NAMALWA (cell line): ENCODE data around the gene AGBL4.

Source experiments
- DNase-seq: peaks from one replicate; pipeline ENCODE4 v3.0.0-alpha.2; 2015; ENCODE audit warnings: low spot score

Gene AGBL4

DNA sequence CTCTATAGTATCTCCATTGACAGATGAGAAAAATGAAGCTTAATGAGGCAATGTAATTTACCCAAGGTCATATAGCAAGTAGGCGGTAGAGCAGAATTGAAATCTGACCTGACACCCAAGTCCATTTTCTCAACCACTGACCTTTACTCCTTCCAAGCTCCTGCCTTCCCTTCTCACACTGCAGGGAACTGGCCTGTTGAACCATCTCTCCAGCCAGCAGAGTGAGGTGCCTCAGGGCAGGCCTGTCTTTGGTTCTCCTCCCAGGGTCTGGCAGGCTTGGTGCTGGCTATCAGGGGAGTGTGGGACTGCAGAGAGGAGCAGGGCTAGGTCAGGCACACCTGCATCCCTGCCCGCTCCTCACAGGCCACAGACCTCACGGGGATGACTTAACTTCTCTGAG lies 1373.9 kb downstream of the AGBL4 start:
- DNase-seq, result no peak

DNA sequence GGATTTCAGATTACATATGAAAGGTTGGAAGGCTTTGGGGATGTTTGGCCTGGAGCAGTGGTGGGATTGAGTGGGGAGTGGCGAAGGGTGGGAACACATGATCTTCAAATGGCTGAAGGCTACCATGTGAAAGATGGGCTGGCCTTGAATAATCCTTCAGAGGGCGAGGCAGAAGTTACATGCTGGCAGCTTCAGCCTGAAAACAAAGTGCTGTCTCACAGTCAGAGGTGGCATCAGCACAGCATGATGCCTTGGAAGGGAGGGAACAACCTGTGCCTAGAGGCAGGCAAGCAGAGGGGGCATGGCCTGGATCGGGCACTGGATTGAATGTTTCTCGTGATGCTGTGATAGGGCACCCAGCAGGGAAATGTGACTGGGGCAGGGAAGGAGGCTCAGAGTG lies 1377.9 kb downstream of the AGBL4 start:
- no peak for DNase-seq

DNA sequence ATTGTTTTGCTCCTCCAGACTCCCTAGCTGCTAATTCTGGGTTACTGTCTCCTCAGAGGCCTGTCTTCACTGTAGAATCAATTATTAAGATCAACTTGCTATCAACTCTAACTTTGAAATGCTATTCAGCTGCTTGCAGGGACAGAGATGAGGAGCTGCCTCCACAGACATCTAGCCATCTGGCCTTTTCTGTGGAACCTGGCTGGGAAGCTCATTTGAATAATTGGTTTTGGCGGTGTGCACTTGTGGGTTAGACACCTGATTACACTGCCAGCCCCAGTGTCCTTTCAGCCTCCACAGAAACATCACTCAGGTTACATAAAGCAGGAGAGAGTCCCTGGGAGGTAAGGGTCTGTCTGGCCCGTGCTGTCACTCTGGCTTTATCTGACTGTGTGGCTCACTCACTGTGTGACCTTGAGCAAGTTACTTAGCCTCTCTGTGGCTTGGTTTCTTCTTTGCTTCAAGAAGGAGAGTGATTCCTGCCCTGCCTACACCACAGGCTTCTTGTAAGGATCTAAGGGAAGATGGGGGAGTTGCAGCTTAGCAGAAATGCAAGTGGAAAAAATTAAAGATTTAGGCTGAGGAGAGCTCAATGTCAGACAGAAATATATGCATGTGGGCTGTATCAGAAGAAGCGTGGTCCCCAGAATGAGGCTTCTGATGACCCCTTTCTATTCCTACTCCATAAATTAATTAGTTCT lies 1378.7 kb downstream of the AGBL4 start:
- no peak for DNase-seq

DNA sequence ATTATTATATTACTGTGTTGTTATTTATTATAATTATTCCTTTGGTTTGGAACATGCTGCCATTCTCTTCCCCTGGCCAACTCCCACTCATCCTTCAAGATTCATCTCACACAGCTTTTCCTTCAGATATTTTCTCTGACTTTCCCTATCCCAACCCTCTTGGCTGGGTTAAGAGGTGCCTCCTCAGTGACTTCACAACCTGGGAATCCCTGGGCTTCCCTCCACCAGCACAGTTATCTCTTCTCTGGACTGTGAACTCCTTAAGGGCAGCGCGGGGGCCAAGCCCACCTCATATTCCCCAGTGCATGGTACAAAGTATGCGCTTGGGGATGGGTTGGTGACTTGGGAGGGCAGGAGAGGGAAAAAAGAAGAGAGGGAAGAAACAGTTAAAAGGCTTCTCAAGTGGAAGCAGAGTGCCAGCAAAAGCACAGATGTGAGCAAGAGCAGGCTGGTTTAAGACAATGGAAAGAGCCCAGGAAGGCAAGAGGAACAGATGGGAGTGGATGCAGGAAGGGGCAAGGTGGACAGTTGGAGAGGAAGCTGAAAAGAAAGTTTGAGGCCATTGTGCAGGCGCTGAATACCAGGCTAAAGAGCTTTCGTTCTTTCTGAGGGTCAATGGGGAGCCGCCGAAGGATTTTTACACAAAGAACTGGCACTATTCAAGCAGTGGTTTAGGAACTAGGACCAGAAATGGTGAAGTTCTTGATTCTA lies 1379.4 kb downstream of the AGBL4 start:
- no peak for DNase-seq

DNA sequence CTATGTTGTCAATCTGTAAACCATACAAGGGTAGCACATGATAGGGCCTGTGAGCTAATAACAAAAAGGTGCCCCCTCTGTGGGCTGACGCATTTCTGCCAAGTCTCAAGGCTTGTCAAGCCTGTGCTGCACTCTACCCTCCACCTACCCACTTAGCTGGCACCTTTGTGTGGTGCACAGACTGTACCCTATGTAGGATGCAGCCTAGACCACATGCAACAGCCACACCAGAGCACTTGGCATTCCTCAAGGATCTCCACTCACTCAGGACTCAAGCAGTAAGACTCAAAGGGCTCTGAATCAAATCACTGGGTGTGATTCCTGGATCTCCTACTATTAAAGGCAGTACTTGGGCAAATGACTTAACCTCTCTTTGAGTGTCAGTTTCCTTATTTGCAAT lies 1380.6 kb downstream of the AGBL4 start:
- no peak for DNase-seq

DNA sequence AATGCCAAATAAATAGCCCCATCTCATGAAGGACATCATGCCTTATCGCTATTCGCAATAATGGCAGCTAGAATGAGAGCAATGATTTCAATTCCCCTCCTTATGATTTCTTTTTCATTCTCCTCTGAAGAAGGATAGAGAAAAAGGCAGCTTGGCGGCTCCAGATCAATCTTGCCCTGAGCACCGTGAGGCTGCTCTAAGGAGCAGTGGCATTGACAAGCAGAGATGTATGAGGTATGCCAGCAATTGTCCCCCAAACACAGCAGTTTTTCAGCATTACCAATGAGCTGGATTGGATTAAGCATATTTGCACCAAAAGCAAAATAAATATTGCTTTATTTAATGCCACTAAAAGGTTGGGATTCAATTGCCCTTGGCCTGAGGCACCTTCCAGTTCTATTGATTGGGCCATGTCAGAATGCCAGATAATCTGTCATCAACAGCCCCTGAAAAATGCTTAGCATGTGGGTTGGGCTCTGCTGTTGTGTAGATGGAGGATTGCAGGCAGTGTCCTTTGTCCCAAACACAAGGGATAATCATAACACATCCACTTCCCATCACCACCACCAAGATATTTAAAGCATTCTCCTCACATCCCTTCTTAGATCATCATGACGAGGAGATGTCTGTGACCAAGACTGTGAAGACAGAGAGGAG lies 1382.8 kb downstream of the AGBL4 start:
- no peak for DNase-seq

DNA sequence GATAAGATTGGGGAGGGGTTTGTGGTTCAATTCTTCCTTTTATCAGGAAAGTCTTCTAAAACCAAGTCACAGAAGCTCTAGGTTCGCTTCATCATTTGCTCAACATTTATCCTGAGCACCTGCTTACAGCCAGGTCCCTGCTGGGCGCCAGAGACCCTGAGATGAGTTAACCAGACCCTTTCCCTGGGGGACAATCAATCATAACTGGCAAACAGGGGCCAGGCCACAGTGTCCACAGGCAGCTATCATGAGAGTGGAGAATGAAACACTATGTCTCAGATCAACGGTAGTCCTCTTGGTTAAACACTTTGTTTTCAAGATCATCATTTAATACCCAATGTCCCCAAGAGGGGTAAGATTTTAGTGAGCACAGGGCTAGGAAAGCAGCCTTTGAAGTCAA lies 1393.9 kb downstream of the AGBL4 start:
- DNase-seq, result no peak

DNA sequence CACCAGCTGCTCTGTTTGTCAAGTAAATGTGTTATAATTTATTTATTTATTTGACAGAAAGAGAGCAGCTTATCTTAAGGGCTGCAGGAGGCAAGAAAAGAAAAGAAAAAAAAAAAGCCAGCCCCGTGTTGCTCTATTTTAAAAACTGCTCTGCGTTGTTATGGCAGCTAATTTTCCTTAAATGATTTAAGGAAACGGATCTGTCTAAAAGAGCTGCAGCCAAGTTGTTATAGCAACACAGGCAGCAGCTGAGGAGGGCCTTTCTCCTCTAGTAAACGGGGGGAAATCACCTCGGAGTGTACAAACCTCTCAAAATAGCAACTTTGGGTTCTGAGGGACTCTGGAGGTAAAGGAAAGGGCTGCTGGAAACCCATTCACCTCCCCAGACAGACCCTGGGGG lies 1396.3 kb downstream of the AGBL4 start:
- no peak for DNase-seq

DNA sequence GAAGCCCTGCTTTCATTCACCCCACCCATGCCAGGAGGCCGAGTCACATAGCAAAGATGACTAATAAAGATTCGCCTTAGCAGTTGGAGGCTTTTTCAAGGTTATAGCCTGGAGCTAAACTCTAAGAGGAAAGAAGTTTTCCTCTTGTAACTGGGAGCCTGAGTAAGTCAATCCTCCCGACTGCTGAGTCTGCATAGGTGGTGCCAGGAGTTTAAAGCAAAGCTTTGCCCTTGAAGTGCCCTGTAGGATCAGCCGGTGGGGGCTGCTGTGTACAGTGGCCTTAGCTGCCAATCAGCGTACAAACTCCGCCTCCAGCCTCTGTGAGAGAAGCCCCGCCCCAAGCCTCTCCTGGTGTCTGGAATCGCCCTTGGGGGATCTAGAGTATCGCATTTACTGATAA lies 1404.2 kb downstream of the AGBL4 start:
- DNase-seq, result no peak

DNA sequence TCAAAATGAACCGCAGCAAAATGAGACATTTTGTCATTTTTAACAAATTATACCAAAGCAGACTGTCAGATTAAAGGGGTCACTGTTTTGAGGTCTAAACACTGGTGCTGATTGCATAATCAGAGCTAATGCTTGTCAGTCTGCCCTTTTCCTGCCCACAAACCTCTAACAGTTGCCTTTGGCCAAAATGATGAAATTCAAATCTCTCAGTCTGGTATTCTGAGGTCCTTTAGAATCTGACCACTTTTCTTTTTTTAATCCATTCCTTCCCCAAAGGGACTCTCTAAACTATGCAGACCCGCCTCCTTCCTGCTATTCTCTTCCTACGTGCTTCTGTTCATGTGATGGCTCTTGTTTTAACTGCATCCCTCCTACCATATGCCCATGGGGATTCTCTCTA lies 1406.5 kb downstream of the AGBL4 start:
- no peak for DNase-seq

DNA sequence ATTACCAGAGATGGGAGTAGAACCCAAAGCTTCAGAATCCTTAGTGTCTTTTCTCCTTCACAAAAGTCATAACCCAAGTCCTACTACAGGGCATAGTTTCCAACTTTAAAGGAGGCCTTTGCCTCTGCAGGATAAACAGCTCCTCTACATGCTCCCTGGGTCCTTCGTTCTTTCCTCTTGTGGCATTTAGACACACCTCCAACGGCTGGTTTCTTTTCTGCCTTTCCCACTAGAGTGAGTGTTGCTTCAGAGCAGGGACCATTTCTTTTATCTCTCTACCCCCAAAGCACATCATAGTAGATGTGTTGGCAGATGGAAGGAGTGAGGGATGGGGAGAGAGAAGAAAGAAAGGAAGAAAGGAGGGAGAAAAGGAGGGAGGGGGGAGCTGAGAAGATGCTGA lies 1407.0 kb downstream of the AGBL4 start:
- DNase-seq, result no peak

DNA sequence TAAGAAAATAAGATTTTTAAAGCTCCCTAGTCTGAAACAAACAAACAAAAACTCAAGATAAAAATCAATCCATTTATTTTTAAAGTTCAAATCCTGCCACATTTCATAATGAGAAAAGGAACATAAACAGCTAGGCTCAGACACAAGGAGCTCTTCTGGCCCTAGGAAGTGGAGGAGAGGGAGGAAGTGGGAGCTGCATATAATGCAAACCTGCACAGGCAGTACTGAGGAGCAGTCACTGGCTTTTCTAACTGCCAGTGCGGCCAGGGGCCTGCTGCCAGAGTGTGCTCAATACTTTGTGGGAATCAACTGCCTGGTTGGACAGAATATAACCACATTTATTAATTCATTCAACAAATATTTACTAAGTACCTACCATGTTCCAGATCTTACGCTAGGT lies 1411.9 kb downstream of the AGBL4 start:
- no peak for DNase-seq

DNA sequence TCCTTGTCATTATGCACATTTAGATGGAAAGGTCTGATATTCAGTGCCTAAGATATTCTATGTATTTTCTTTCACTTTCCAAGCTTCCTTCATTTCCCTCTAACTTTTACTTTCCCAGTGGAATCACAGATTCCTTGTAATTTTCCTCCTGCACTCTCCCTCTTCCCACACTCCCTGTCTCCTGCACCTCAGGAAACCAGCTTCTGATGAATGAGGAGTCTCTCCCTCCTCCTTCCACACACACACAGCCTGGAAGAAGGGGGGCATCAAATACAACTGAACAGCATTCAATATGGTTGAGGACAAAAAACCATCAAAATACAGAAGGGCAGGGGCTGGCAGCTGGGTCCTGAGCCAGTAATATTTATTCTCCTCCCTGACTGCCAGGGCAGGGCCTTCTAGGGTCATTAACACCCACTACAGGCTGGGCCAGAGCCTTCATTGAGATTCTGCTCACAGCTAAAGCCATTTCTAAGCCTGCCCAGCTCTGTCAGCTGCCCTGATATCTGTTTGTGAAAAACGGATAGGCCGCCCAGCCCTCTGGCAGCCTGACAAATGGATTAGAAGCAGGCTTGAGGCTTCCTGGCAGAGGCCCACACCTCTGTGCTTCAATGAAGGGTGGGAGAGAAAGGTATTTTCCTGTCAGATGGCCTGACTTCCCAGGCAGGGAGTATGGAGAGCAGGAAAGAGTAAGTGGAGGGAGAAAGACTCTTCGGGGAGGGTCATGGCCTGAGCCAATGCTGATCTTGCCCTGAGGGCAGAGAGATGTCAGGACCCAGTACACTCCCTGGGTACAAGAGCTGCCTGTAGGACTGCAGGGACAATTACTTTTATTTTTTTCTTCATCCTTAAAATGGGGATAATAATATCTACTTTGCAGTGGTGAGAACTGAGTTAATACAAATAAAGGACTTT lies 1412.9 kb downstream of the AGBL4 start:
- no peak for DNase-seq

DNA sequence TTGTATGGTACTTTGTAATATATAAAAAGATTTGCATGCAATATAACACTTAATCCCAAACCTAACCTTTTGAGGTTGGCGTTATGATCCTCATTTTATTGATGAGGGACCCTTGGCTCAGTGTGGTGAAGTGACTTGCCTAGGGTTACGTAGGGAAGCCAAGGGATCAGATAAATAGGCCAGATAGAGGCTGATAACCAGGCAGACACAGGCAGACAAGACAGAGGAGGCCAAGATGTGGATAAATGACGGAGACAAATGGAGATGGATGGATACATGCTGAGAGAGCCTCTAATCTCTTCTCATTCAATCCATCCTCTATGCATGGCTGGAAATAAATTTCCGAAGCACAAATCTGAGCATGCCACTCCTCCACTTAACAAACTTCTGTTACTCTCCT lies 1414.9 kb downstream of the AGBL4 start:
- no peak for DNase-seq

DNA sequence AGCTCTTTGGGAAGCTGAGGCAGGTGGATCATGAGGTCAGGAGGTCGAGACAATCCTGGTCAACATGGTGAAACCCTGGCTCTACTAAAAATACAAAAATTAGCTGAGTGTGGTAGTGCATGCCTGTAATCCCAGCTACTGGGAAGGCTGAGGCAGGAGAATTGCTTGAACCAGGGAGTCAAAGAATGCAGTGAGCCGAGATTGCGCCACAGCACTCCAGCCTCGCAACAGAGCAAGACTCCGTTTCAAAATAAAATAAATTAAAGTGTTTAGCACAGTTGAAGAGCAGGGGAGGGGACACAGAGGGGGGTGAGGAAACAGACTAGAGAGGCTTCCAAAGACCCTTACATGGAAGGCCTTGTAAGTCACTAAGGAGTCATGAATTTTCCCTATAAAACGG lies 1420.5 kb downstream of the AGBL4 start:
- DNase-seq, result no peak

DNA sequence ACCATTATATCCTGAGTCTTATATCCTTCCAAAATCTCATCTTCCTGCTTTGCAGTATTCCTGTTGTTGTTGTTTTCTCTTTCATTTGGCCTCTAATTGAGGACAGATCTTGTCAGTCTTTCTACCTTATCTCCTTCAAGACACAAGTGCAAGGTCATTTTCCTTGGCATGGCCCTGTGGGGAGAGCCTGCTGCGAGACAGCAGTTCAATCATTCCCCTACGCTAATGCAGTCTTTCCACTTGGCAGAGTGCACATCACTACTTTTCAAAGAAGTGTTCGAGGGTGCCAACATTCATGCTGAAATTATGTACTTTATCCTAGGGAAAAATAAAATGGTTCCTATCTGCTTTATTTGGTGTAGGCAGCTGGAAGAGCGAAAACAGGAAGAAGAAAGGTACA lies 1421.4 kb downstream of the AGBL4 start:
- no peak for DNase-seq

DNA sequence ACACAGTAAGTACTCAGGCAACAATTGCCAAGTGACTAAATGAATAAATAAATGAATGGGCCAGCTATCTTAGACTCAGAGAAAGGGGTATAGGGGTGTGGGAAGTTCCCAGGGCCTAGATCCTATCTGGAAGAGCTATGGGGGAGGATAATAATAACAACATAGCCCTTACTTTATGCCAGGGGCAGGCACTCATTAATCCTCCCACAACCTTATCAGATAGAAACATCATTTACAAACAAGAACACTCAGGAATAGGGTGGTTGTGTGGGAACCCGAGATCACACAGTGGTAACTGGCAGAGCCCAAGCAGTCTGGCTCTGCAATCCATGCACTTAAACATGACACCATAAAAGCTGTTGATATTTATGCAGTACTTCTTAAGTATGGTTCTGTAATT lies 1423.6 kb downstream of the AGBL4 start:
- DNase-seq, result no peak

DNA sequence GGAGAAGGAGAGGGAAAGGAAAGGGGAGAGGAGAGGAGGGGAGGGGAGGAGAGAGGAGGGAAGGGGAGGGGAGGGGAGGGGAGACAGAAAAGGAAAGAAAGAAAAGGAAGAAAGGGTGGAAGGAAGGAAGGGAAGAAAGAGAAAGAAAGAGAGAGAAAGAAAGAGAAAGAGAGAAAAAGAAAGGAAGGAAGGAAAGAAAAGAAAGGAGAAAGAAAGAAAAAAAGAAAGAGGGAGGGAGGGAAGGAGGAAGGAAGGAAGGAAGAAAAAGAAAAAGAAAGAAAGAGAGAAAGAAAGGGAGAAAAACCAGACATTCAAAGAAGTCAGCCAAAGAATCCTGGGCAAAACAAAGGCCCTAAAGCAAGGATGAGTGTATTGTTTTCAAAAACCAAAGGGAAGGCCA lies 1426.1 kb downstream of the AGBL4 start:
- no peak for DNase-seq

DNA sequence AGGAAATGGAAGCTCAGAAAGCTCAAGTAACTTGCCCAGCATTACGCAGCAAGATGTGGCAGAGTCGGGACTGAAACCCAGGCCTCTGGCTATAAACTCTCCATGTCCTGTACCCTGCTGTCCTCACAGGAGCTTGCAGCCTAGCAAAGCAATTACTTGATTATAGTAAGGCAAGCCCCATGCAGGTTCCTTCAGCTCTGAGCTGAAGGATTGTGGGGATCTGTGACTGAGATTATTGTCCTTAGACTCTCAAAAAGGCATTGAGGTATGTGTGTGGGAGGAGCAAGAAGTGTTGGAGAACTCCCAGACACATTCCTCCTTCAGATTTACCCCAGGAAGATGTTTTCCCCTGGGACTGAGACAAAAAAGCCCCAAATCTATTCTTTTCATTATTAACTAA lies 1427.7 kb downstream of the AGBL4 start:
- no peak for DNase-seq

DNA sequence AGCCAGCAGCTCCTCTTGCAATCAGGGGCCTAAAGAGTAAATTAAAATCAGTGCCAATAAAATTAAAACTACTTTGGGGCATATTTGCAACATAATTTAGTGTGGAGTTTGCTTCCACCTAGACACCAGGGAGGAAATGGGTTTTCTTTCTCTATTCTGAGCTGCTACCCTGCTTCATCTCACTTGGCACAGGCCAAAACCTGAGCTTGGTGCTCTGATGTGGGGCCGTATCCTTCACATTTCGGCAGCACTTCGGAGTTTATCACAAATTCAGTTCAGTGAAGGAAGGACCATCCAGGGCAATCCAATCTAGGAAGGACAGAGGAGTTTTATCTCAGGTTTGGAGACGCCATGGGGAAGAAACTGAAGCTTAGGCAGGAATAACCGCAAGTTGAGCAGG lies 1428.1 kb downstream of the AGBL4 start:
- no peak for DNase-seq

DNA sequence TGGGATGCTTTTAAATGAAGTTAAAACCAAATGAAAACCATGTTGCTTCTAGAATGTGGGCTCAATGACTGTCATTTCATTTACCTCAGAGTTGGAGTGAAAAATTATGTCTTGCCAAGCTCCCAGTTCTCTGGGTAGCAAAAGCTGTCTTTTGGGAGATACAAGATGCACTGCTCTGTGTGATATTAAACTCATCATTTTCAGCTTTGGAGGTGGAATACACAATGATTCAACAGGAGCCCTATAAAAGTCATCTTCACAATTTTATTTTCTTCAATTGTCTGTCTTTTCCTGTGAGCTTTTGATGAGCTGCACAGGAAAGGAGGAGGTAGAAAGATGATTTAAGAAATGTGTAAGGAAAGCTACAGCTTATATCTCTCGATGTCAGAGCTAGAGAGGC lies 1431.4 kb downstream of the AGBL4 start:
- DNase-seq, result no peak

DNA sequence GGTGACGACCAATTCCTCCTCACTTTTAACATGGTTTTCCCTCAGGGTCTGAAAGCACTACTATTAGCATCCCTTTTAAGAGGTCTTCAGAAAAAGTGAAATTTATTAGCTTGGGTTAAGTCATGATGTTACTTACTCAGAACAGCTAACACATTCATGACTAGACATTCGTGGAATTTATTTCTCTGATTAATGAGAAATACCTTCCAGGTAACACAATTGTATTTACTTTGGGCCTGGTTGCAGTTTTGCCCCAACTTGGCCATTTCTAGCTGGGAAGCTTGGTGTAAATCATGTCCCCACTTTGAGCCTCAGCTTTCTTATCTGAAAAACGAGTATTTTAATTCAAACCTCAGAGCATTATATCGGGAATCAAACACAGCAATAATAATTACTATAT lies 1432.6 kb downstream of the AGBL4 start:
- no peak for DNase-seq

DNA sequence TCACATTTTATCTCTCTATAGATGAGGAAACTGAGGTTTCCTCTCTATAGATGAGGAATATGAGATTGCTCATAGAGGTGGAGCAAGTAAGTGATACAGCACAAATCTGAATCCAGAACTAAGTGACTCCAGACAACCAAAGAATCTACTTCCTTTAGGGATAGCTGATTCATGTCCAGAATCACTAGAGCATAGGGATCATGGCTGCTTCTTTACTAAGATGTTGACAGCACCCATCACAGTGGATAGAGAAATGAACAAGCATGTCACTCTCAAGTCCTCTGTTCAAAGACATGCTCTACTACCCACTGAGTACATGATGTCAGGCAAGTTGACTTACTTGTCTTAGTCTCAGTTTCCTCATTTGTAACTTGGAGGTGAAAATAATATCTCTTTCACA lies 1435.7 kb downstream of the AGBL4 start:
- no peak for DNase-seq
